OCI-LY3 (cell line): ENCODE measurements around the gene TMEM185B.

Source experiments
- H2AFZ ChIP-seq: fragments of 200-600, 300-600 bp; shearing (Covaris generic); 2 replicates; pipeline ENCODE4 v1.6.0; 2014; ENCODE audit warnings: antibody characterized with exemption, low read depth, low read length
- H3K27ac ChIP-seq: fragments of 200-600, 300-600 bp; sonication (generic); 2 replicates; pipeline ENCODE4 v1.5.1; 2014; ENCODE audit warnings: mild to moderate bottlenecking, low read length, moderate library complexity, mixed read lengths
- H3K27me3 ChIP-seq: fragments of 200-600, 300-600 bp; sonication (generic); 2 replicates; pipeline ENCODE4 v1.6.1; 2014; ENCODE audit warnings: low read depth, low read length, mixed read lengths
- H3K36me3 ChIP-seq: fragments of 200-600, 300-600 bp; sonication (generic); replicated peaks from 2 replicates; pipeline ENCODE3; 2014; ENCODE audit warnings: low read depth, low read length, mixed read lengths
- H3K4me1 ChIP-seq: fragments of 300-600, 200-600 bp; sonication (generic); 2 replicates; pipeline ENCODE4 v1.6.1; 2014; ENCODE audit warnings: low read length, mixed read lengths
- H3K4me2 ChIP-seq: fragments of 200-600, 300-600 bp; sonication (generic); 2 replicates; pipeline ENCODE4 v1.6.1; 2014; ENCODE audit warnings: low read length, mixed read lengths
- H3K4me3 ChIP-seq: fragments of 300-600, 200-600 bp; sonication (generic); 2 replicates; pipeline ENCODE4 v1.5.1; 2014; ENCODE audit warnings: antibody characterized with exemption, mild to moderate bottlenecking, low read length, moderate library complexity
- H3K79me2 ChIP-seq: fragments of 300-600, 200-600 bp; shearing (Covaris generic); 2 replicates; pipeline ENCODE4 v1.6.1; 2014; ENCODE audit warnings: mild to moderate bottlenecking, low read length, mixed read lengths
- H3K9ac ChIP-seq: fragments of 300-600, 200-600 bp; shearing (Covaris generic); 2 replicates; pipeline ENCODE4 v1.6.0; 2014; ENCODE audit warnings: mild to moderate bottlenecking, low read length, moderate library complexity
- H3K9me3 ChIP-seq: fragments of 200-600, 300-600 bp; shearing (Covaris generic); 2 replicates; pipeline ENCODE4 v1.6.1; 2014; ENCODE audit warnings: low read length, mixed read lengths; ENCODE audit not compliant: insufficient read depth
- H4K20me1 ChIP-seq: fragments of 200-600, 300-600 bp; sonication (generic); 2 replicates; pipeline ENCODE4 v1.6.1; 2016; ENCODE audit warnings: low read length, mixed read lengths; ENCODE audit not compliant: insufficient read depth
- CTCF ChIP-seq: fragments of 200-600, 300-600 bp; sonication (generic); IDR thresholded peaks from 2 replicates; pipeline ENCODE4 v1.5.1; 2014; ENCODE audit warnings: antibody characterized with exemption, low read length, low read depth
- EZH2phosphoT487 ChIP-seq: fragments of 200-600 bp; shearing (Covaris generic); IDR thresholded peaks from 2 replicates; pipeline ENCODE4 v1.6.1; 2018; ENCODE audit warnings: antibody characterized with exemption, mixed run types, low read depth

Gene TMEM185B

GRCh38 chr2:120251078-120251477 is 27.9 kb upstream of the TMEM185B start:
- peaks cover 10% of the 10 kb centered on the region for H3K4me1 ChIP-seq
- H3K27me3 ChIP-seq, result peaks cover 66% of the 10 kb centered on the region
- no peak overlapping the region for H3K4me2 ChIP-seq

GRCh38 chr2:120250640-120251039 is 27.4 kb upstream of the TMEM185B start:
- no peak overlapping the region for H2AFZ ChIP-seq
- no peaks in the 10 kb centered on the region for H3K79me2 ChIP-seq
- peaks cover 10% of the 10 kb centered on the region for H3K4me1 ChIP-seq
- H3K27me3 ChIP-seq, result peaks cover 66% of the 10 kb centered on the region
- H3K9ac ChIP-seq, result no peak overlapping the region
- H4K20me1 ChIP-seq, result no peaks in the 10 kb centered on the region
- H3K27ac ChIP-seq, result no peak overlapping the region
- TF ChIP-seq CTCF, result no peak
- no peak for TF ChIP-seq EZH2phosphoT487
- H3K9me3 ChIP-seq, result no peaks in the 10 kb centered on the region
- H3K36me3 ChIP-seq, result no peaks in the 10 kb centered on the region
- H3K4me3 ChIP-seq, result no peak overlapping the region
- no peak overlapping the region for H3K4me2 ChIP-seq

More at GRCh38 chr2:120251078-120251477, 27.9 kb upstream of the TMEM185B start:
- Histone ChIP-seq H3K79me2 (no peaks in the 10 kb centered on the region), H2AFZ (no peak overlapping the region), H3K9me3 (no peaks in the 10 kb centered on the region), H3K4me3 (no peak overlapping the region), H3K36me3 (no peaks in the 10 kb centered on the region), H3K9ac (no peak overlapping the region), H4K20me1 (no peaks in the 10 kb centered on the region), H3K27ac (no peak overlapping the region)
- TF ChIP-seq EZH2phosphoT487, result no peak
- no peak for TF ChIP-seq CTCF

GRCh38 chr2:120247851-120248250 is 24.7 kb upstream of the TMEM185B start:
- peaks cover 48% of the 10 kb centered on the region for H3K27me3 ChIP-seq

More at GRCh38 chr2:120247851-120248250, 24.7 kb upstream of the TMEM185B start:
- no peaks in the 10 kb centered on the region for H3K79me2 ChIP-seq
- no peak overlapping the region for H3K27ac ChIP-seq
- H3K4me3 ChIP-seq, result no peak overlapping the region
- peaks cover 6% of the 10 kb centered on the region for H3K4me1 ChIP-seq
- H4K20me1 ChIP-seq, result no peaks in the 10 kb centered on the region
- H2AFZ ChIP-seq, result no peak overlapping the region
- no peak overlapping the region for H3K9ac ChIP-seq
- no peaks in the 10 kb centered on the region for H3K36me3 ChIP-seq
- H3K9me3 ChIP-seq, result no peaks in the 10 kb centered on the region
- no peak for TF ChIP-seq EZH2phosphoT487
- no peak for TF ChIP-seq CTCF
- no peak overlapping the region for H3K4me2 ChIP-seq
